GM21515 (cell line): ENCODE measurements around the gene RPA1.
A peak's percentile ranks its signal among the peaks of the same experiment; 100 is the strongest.
"Not testable (repeated sequence)": the region's sequence is repeated elsewhere in the genome, so short reads cannot be mapped to it uniquely, and the experiment has no call there.

Experiments
- ATAC-seq: cut with Tn5 transposase; IDR thresholded peaks from one replicate; pipeline ENCODE4 v1.9.1; 2021; ENCODE audit not compliant: unreplicated experiment

Gene RPA1

GRCh38 chr17:1810450-1811103 is 19.2 kb upstream of the RPA1 start:
- no peak for ATAC-seq

GRCh38 chr17:1813088-1813487 is 16.7 kb upstream of the RPA1 start:
- no peak for ATAC-seq

GRCh38 chr17:1820528-1821252 is 9.1 kb upstream of the RPA1 start:
- ATAC-seq = no peak

GRCh38 chr17:1829216-1829591 is 601 bp upstream of the RPA1 start:
- peak; percentile 3 for ATAC-seq

DNA sequence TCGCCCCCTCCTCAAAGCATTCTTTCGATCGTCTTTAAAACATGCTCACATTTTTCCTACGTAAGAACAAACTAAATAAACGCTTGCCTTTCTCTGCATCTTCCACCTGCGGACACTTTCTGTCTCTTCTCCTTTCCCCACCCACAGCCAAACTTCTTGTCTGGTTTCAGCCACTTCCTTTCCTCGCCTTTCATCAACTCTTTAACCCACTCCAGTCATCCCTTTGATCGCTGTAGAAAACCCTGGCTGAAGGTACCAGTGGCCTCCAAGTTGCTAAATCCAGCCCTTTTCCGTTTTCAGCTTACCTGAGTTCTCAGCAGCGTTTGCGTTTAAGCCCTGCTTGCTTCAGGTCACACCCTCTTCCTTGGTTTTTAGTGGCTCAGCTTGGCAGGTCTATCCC is 483 bp downstream of the RPA1 start:
- ATAC-seq = no peak

- peak; percentile 47 for ATAC-seq
Measured at GRCh38 chr17:1834380-1835149, 4.8 kb downstream of the RPA1 start.

DNA sequence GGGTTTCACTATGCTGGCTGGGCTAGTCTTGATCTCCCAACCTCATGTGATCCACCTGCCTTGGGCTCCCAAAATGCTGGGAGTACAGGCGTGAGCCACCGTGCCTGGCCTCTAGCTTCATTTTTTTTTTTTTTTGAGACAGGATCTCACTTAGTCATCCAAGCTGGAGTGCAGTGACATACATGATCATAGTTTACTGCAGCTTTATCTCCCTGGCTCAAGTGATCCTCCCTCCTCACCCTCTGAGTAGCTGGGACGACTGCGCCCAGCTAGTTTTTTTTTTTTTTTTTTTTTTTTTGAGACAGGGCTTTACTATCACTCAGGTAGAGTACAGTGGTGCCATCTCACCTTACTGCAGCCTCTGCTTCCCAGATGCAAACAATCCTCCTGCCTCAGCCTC is 9.7 kb downstream of the RPA1 start:
- ATAC-seq = no peak

- no peak for ATAC-seq
Measured at GRCh38 chr17:1843947-1844346, 14.1 kb downstream of the RPA1 start.

DNA sequence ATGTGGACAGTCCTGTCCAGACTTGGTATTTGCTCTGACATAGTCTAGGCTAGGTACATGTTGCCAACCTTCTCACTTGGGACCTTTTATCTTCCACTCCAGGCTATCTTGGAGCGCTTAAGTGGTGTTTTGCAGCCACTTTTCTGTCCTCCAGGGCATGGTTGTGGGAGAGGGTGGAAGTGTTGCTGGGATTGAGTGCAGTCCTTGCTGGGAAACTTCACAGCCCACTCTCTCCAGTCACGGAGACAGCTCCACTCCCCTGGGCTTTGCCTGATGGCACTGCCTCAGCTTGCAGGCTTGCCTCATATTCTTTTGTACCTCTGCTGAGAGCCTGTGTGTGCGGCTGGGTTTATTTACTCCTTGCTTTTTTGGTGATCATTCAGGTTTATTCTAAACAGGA is 17.4 kb downstream of the RPA1 start:
- ATAC-seq = no peak

DNA sequence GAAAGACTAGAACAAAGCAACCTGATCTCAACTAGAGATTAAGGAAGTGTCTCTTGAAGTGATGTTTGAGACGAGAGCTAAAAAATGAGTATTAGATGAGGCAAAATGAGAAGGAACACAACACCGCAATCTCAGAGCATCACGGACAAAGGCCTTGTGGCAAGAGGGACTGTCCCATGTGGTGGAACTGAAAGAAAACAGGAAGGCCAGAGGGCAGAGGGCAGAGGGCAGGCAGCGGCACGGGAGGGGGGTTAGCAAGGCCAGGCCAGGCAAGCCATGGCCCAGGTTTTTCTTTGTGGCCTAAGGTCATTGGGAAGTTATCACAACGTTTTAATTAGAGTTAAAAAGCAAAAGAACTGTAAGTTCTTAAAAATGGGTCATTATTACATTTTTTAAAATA is 22.5 kb downstream of the RPA1 start:
- ATAC-seq = no peak

DNA sequence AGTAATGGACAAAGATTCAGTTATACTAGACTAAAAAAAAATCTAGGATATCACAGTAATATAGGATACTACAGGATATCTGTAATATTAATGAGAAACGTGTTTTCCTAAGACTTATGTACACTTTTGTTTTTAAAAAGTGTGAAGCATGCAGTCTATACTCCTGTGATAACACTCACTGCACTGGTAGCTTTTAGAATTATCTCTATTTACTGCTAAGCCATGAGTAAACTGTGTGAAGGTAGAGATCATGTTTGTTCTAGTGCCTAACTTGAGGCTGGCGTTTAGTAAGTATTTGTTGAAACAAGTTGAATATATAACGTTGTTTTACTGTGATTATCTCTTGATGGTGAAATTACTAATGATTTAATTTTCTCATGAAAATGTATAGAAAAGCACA is 23.9 kb downstream of the RPA1 start:
- no peak for ATAC-seq

- ATAC-seq = not testable (repeated sequence)
Measured at GRCh38 chr17:1856462-1856861, 26.7 kb downstream of the RPA1 start.

DNA sequence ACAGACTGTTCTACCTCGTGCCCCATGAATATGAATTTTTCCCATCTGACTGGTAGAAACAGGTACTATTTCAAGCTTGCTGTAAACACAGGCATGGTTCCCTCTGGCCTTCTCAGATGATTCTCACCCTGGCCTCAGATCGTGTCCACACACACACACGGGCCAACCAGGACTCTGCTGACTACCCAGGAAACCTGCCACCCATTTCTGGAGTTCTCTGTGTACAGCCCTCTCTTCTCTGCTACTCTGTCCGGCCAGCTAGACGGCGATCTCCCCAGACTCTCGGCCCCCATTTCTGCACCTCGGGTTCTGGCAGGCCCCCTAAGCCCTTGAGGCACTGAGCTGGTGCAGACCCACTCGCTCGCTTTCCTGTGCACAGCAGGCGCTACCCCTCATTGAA is 31.2 kb downstream of the RPA1 start:
- ATAC-seq = no peak

DNA sequence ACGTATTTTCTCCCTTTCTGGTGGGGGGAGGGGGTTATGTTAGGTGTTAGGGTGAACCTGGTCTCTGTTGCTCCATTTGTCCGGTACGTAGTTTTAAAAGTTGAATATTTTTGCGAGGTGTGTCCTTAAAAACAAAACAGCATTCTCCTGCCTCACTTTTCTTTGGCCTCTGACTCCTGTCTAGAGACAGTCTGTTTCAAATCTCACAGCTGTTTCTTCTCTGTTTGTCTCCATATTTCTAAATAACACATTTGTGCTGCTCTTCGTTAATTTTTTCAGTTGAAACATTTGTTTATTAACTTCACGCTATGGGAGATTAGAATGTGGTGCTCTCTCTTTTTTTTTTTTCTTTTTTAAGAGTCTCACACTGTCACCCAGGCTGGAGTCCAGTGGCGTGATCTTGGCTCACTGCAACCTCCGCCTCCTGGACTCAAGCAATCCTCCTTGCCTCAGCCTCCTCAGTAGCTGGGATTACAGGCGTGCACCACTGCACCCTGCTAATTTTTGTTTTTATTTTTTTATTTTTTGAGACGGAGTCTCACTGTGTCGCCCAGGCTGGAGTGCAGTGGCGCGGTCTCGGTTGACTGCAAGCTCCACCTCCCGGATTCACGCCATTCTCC is 31.7 kb downstream of the RPA1 start:
- no peak for ATAC-seq

DNA sequence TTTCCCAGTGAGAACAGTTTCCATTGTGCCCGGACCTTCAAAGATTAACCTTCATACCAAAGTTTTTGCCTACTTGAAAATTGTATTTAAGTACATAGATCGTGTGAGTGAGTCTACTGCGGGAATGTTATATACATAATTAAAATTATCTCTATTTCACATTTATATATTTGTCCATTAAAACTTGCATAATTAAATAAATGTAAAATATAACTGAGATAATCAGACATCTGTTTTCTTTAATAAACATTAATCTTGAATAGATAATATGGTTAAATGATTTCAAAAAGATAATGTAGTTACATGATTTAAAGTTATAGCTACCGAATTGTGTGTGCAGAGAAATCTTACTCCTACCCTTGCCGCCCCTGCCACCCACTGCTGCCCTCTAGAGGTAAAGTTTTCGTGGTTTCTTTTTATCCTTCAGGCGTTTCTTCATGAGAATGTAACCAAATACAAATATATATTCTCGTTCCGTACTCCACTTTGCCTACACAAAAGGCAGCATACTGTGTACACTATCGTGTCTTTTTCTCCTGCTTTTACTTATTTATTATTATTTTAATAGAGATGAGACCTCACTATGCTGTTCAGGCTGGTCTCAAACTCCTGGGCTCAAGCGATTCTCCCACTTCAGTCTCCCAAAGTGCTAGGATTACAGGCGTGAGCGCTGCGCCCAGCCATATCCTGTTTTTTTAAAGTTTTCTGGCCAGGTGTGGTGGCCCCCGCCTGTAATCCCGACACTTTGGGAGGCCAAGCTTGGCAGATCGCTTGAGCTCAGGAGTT is 35.6 kb downstream of the RPA1 start:
- ATAC-seq = no peak

DNA sequence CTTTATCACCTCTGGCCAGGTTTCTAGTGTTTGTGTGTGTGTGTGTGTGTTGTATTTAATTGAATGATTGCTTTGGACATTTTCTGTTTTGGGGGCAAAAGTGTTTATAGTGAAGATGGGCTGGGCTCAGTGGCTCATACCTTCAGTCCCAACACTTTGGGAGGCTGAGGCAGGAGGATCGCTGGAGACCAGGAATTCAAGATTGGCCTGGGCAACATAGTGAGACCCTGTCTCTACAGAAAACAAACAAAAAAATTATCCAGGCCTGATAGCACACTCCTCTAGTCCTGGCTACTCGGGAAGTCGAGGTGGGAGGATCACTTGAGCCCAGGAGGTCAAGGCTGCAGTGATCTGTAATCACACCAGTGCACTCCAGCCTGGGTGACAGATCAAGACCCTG is 37.5 kb downstream of the RPA1 start:
- ATAC-seq = no peak

- no peak for ATAC-seq
Measured at GRCh38 chr17:1868090-1868489, 38.3 kb downstream of the RPA1 start.

- ATAC-seq = no peak
Measured at GRCh38 chr17:1870592-1870991, 40.8 kb downstream of the RPA1 start.

DNA sequence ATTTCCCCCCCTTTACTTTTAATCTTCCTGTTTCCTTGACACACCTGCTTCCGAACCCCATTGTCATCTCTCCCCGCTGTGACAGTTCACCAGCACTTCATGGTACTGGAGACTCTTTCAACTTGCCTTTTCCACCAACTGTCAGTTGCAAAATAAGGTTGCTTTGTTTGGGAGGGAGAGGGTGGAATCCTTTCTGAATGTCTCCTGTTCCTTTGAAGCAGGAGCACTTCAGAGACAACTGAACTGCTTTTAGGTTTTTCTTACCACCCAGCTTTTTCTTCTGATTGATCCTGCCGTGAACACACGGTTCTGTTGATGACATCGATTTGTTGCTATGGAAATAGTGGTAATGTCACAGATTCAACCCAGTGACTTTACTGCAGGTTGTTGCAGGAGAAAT is 42.0 kb downstream of the RPA1 start:
- no peak for ATAC-seq

GRCh38 chr17:1872254-1872653 is 42.4 kb downstream of the RPA1 start:
- no peak for ATAC-seq

DNA sequence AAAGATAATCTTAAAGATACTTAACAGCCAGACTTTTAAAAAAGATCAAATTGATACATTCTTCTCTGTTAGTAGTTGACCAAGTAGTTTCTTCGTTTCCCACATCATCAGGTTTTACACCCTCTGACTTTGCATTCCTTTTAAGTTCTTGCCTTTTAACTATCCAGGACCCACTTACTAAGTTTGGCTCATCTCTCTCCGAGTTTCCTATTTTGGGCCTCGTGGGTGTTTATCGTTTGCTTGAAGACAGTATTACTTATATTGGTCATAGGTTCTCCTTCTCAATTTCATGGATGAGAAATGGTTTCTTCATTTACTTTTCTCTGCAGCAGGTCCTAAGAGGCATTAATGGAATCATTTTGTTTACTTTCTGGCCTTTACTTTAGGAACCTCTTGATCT is 43.2 kb downstream of the RPA1 start:
- no peak for ATAC-seq
